ENCODE results near the gene CD55. TPM values are rescaled to one million over a fixed set of nuclear protein-coding genes. Genes with fewer than 3 reads are reported as not detected.
"Not testable (repeated sequence)": the region's sequence is repeated elsewhere in the genome, so short reads cannot be mapped to it uniquely, and the experiment has no call there.

Gene CD55
- total RNA-seq, 1 donor from 2014 or later = 25.5 TPM

DNA sequence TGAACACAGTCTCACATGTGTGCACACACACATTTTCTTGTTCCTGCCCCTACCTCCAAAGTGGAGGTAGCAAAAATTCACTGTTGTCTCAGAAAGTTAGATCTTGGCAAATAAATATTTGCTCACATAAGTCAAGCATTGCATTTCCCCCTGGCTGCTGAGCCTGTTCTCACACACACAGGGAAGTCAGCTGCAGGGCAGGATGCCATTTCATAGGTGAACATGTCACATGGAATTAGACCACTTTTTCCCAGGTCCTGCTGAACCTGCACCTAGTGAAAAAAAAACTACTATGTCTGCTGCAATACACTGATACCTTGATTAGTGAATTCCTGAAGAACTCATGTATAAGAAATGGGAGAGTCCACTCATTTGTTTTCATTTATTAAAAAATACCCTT, 5.3 kb upstream of the CD55 start:
- TF ChIP-seq, protein P1, sequence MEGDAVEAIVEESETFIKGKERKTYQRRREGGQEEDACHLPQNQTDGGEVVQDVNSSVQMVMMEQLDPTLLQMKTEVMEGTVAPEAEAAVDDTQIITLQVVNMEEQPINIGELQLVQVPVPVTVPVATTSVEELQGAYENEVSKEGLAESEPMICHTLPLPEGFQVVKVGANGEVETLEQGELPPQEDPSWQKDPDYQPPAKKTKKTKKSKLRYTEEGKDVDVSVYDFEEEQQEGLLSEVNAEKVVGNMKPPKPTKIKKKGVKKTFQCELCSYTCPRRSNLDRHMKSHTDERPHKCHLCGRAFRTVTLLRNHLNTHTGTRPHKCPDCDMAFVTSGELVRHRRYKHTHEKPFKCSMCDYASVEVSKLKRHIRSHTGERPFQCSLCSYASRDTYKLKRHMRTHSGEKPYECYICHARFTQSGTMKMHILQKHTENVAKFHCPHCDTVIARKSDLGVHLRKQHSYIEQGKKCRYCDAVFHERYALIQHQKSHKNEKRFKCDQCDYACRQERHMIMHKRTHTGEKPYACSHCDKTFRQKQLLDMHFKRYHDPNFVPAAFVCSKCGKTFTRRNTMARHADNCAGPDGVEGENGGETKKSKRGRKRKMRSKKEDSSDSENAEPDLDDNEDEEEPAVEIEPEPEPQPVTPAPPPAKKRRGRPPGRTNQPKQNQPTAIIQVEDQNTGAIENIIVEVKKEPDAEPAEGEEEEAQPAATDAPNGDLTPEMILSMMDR (IDR thresholded peaks at IDR 0.05; ENCODE audit: partially characterized antibody, unreplicated experiment) = no peak
- Mint-ChIP-seq H3K27ac (ENCODE audit: unreplicated experiment) (no peak overlapping the region), H3K36me3 (ENCODE audit: unreplicated experiment) (no peaks in the 10 kb centered on the region), H3K4me3 (ENCODE audit: unreplicated experiment) (no peak overlapping the region), H3K4me1 (ENCODE audit: low read depth, unreplicated experiment) (no peaks in the 10 kb centered on the region), H3K27me3 (ENCODE audit: unreplicated experiment) (no peaks in the 10 kb centered on the region), H3K9me3 (ENCODE audit: unreplicated experiment) (peaks cover 1% of the 10 kb centered on the region)
- no peak for DNase-seq

DNA sequence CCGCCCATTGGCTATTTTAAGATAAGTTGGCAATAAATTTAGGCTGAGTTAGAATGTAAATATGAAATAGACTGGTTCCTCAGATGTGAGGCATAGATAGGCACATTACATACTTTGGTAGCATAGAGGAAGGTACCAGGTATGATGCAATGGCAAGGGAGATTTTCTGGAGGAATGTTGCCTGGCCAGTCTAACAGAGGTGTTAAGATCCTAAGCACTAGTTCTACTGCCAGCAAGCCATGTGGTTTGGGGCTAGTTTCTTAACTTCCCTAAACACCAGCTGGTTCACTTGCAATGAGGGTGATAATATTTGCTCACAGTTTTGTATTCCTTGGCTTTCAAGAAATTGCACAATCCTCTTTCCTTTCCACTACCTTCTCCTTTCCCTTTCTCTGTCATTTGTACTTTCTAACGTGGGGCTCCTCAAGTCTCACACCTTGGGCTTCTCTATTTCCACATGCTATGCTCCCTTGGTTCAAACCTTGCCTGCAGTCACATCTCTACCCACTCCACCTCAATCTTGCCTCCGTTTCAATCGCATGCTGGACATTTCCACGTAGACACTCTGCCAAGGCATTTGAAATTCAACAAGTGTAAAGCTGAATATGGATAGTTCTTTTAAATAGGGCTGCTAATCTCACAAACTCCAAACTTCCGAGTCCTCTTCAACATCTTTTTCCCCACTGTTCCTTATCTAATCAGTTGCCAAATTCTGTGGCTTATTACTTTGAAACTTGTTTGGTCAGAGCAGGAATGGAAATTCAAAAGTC, 4.7 kb upstream of the CD55 start:
- TF ChIP-seq, protein P1 (IDR thresholded peaks at IDR 0.05; ENCODE audit: partially characterized antibody, unreplicated experiment) = no peak
- H3K27me3 Mint-ChIP-seq (ENCODE audit: unreplicated experiment) = no peaks in the 10 kb centered on the region
- no peaks in the 10 kb centered on the region for H3K36me3 Mint-ChIP-seq (ENCODE audit: unreplicated experiment)
- no peaks in the 10 kb centered on the region for H3K4me1 Mint-ChIP-seq (ENCODE audit: low read depth, unreplicated experiment)
- H3K9me3 Mint-ChIP-seq (ENCODE audit: unreplicated experiment) = peaks cover 4% of the 10 kb centered on the region
- DNase-seq = no peak
- no peak overlapping the region for H3K4me3 Mint-ChIP-seq (ENCODE audit: unreplicated experiment)
- H3K27ac Mint-ChIP-seq (ENCODE audit: unreplicated experiment) = no peak overlapping the region

DNA sequence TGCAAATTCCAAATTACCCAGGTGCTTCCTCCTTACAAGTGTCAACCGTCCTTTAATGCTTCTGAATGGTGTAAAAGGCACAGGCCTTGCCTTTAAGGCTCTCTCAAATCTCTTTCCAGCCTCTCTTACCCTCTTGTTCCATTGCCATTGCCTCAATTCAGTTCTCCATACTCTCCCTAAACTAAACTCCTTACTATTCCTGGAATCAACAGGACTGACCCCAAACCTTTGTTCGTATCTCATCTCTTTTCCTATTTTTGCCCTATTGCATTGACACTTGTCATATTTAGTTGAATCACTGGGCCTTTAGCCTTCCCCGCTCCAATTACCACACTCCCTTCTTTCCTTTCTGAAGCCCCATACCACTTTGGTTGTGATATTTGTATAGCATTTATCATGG, 3.9 kb upstream of the CD55 start:
- H3K27ac Mint-ChIP-seq (ENCODE audit: unreplicated experiment) = no peak overlapping the region
- no peak overlapping the region for H3K4me3 Mint-ChIP-seq (ENCODE audit: unreplicated experiment)
- H3K9me3 Mint-ChIP-seq (ENCODE audit: unreplicated experiment) = peaks cover 4% of the 10 kb centered on the region
- TF ChIP-seq, protein P1 (IDR thresholded peaks at IDR 0.05; ENCODE audit: partially characterized antibody, unreplicated experiment) = no peak
- H3K27me3 Mint-ChIP-seq (ENCODE audit: unreplicated experiment) = no peaks in the 10 kb centered on the region
- no peak for DNase-seq
- H3K36me3 Mint-ChIP-seq (ENCODE audit: unreplicated experiment) = no peaks in the 10 kb centered on the region
- no peaks in the 10 kb centered on the region for H3K4me1 Mint-ChIP-seq (ENCODE audit: low read depth, unreplicated experiment)

DNA sequence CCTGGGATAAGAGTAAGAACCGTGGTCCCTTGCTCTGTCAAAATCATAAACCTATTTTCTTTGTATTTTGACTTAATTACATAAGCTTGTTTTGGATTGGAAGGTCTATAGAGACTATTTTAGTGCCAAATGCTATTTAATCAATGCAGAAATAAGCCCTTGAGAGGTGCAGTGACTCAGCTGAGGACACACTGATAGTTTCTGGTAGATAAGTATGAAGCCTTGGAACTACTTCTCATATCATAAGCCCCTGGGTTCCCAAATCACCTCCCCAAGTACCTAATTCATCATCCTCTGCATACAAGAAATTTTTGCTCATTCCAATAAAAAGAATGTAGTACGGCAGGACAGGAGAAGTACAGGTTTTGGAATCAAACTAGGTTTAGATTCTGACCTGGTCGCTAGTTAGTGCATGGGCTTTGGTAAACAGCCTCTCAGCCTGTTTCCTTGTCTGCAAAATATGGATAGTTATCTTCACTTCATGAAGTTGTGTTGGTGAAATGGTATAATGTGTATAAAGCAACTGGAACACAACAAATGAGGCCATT, 3.3 kb upstream of the CD55 start:
- no peaks in the 10 kb centered on the region for H3K36me3 Mint-ChIP-seq (ENCODE audit: unreplicated experiment)
- no peaks in the 10 kb centered on the region for H3K27me3 Mint-ChIP-seq (ENCODE audit: unreplicated experiment)
- no peak overlapping the region for H3K4me3 Mint-ChIP-seq (ENCODE audit: unreplicated experiment)
- TF ChIP-seq, protein P1 (IDR thresholded peaks at IDR 0.05; ENCODE audit: partially characterized antibody, unreplicated experiment) = no peak
- peaks cover 4% of the 10 kb centered on the region for H3K9me3 Mint-ChIP-seq (ENCODE audit: unreplicated experiment)
- DNase-seq = no peak
- H3K27ac Mint-ChIP-seq (ENCODE audit: unreplicated experiment) = no peak overlapping the region
- no peaks in the 10 kb centered on the region for H3K4me1 Mint-ChIP-seq (ENCODE audit: low read depth, unreplicated experiment)

DNA sequence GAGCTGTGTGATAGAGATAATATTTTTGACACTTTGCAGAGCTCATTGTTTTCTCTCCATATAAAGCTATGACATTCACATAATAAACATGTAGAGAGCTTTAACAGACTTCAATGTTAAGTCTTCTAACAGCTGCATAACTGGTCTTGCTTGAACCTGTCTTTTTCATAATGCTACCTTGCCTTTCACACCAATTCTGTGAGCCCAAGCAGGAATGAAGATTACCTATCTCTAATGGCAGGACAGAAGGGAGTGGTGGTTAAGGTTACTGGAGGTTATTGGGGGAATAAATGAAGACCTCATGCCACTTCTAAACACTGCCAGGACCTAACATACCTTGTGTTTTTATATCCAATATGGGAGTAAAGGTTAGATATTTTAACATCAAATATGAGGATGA, 2.3 kb upstream of the CD55 start:
- no peaks in the 10 kb centered on the region for H3K36me3 Mint-ChIP-seq (ENCODE audit: unreplicated experiment)
- peaks cover 4% of the 10 kb centered on the region for H3K9me3 Mint-ChIP-seq (ENCODE audit: unreplicated experiment)
- no peak overlapping the region for H3K4me3 Mint-ChIP-seq (ENCODE audit: unreplicated experiment)
- TF ChIP-seq, protein P1 (IDR thresholded peaks at IDR 0.05; ENCODE audit: partially characterized antibody, unreplicated experiment) = no peak
- H3K27me3 Mint-ChIP-seq (ENCODE audit: unreplicated experiment) = no peaks in the 10 kb centered on the region
- no peaks in the 10 kb centered on the region for H3K4me1 Mint-ChIP-seq (ENCODE audit: low read depth, unreplicated experiment)
- DNase-seq = no peak
- no peak overlapping the region for H3K27ac Mint-ChIP-seq (ENCODE audit: unreplicated experiment)

DNA sequence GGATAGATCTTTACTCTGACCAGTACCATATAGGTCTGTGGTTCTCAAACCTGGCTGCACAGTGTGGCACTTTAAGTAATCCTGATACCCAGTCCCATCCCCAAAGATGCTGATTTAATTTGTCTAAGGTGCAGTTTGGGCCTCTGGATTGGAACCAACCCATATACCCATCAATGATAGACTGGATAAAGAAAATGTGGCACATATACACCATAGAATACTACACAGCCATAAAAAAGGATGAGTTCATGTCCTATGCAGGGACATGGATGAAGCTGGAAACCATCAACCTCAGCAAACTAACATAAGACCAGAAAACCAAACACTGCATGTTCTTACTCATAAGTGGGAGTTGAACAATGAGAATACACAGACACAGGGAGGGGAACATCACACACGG, 1.4 kb upstream of the CD55 start:
- H3K9me3 Mint-ChIP-seq (ENCODE audit: unreplicated experiment); H3K27ac Mint-ChIP-seq (ENCODE audit: unreplicated experiment); H3K4me1 Mint-ChIP-seq (ENCODE audit: low read depth, unreplicated experiment); H3K36me3 Mint-ChIP-seq (ENCODE audit: unreplicated experiment); H3K27me3 Mint-ChIP-seq (ENCODE audit: unreplicated experiment); DNase-seq: not testable (repeated sequence)
- peak overlapping the region; percentile 58 for H3K4me3 Mint-ChIP-seq (ENCODE audit: unreplicated experiment)
